ENCODE results near the gene POLR1F. TPM values are rescaled to one million over a fixed set of nuclear protein-coding genes. Genes with fewer than 3 reads are reported as not detected.

POLR1F gene, protein sequence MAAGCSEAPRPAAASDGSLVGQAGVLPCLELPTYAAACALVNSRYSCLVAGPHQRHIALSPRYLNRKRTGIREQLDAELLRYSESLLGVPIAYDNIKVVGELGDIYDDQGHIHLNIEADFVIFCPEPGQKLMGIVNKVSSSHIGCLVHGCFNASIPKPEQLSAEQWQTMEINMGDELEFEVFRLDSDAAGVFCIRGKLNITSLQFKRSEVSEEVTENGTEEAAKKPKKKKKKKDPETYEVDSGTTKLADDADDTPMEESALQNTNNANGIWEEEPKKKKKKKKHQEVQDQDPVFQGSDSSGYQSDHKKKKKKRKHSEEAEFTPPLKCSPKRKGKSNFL
- 10 to 100 TPM; 12.7 to 17.2 (median 15.4) TPM for total RNA-seq

DNA sequence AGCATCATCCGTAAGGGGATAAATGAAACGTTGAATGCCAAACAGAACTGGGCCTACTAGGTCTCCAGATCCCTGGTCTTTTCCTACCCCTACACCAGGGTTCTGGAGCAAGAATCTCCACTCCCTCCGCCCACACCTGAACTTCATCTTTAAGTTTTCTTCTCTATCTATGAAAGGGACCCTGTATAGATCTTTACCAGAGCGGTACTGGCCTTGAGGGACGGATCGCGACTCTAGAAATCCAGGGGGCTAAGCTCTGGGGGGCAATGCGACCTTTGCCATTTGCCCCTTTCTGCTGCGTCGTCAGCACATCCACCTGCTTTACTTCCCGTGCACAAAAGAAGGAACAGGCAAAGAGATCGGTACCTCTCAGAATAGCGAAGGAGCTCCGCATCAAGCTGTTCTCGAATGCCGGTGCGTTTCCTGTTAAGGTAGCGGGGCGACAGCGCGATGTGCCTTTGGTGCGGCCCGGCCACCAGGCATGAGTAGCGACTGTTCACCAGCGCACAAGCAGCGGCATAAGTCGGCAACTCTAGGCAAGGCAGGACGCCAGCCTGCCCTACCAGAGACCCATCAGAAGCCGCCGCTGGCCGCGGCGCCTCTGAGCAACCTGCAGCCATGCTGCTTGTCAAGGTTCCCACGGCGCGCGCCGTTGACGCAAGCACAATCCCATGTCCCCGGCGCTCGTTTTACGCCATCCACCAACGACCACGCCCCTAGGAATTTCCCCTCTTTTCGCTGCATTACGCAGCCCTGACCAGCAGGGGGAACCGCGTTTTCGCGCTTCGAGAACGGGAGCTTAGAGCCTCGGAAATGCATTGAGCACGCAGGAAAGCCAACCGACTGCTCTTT lies at the start of gene POLR1F:
Gene POLR1F, minus strand, starts transcription at position 641 of the 852 bp plus-strand sequence. Its CDS starts 21 bp downstream, at position 620.
- 0 to 1% methylated on average over 21 to 56 of the region's 56 CpGs for WGBS, 2 donors
- H3K27ac ChIP-seq = peak within 1 kb of the TSS in 2 of 3 donors; percentile 59 to 63
- H3K4me1 ChIP-seq = peaks cover 14 to 15% of the 10 kb centered on the region in 2 donors
- TF ChIP-seq, protein P1, sequence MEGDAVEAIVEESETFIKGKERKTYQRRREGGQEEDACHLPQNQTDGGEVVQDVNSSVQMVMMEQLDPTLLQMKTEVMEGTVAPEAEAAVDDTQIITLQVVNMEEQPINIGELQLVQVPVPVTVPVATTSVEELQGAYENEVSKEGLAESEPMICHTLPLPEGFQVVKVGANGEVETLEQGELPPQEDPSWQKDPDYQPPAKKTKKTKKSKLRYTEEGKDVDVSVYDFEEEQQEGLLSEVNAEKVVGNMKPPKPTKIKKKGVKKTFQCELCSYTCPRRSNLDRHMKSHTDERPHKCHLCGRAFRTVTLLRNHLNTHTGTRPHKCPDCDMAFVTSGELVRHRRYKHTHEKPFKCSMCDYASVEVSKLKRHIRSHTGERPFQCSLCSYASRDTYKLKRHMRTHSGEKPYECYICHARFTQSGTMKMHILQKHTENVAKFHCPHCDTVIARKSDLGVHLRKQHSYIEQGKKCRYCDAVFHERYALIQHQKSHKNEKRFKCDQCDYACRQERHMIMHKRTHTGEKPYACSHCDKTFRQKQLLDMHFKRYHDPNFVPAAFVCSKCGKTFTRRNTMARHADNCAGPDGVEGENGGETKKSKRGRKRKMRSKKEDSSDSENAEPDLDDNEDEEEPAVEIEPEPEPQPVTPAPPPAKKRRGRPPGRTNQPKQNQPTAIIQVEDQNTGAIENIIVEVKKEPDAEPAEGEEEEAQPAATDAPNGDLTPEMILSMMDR (IDR thresholded peaks at IDR 0.05) = peak; percentile 62 to 94 (median 90)
- peak in 1 of 2 donors; percentile 79 for TF ChIP-seq POLR2A (IDR thresholded peaks at IDR 0.05)
- no peaks in the 10 kb centered on the region for H3K9me3 ChIP-seq
- H3K4me3 ChIP-seq (replicated peaks in 1 of 3) = peak within 1 kb of the TSS; percentile 21 to 76 (median 68)
- intact Hi-C loops (cut with DNase I) = no loop called here
- H3K27me3 ChIP-seq = no peaks in the 10 kb centered on the region
- peak; percentile 92 to 95 for DNase-seq
- H3K36me3 ChIP-seq = no peaks in the 10 kb centered on the region

DNA sequence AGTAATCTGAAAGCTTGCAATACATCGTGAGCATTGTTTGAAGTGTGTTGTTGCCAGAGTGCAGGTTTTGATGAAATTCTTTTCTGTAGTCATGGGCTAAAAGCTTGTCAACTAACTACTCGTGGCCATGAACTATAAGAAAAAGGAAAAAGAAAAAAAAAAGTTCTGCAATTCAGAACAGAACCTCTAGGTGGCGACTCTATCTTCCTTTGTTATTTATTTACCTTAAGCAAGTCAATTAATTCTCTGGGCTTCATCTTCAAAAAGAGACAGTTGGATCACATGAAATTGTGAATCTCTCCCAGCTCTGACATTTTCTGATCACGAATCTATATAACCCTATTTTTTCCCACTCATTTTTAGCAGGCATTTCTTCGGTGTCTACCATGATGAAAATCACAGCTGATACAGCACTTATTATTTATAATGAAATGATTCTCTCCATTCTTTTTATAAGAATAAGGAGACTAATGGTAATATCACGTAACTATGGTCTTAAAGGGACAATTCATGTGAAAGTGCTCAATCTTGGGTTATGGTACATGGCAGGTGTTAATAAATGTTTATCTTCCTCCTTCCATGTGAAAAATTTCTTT lies 45.8 kb upstream of the POLR1F start:
- WGBS, 2 donors = 31 to 32% methylated on average over 6 of the region's 6 CpGs
- intact Hi-C loops (cut with DNase I) = no loop called here
- Histone ChIP-seq H3K4me1 (no peaks in the 10 kb centered on the region), H3K9me3 (no peaks in the 10 kb centered on the region), H3K27ac (no peak overlapping the region), H3K4me3 (replicated peaks in 1 of 3) (no peak overlapping the region), H3K27me3 (no peaks in the 10 kb centered on the region), H3K36me3 (no peaks in the 10 kb centered on the region)
- TF ChIP-seq, protein P1 (IDR thresholded peaks at IDR 0.05) = peak in 5 of 6 experiments; percentile 26 to 55 (median 43)
- no peak for TF ChIP-seq POLR2A (IDR thresholded peaks at IDR 0.05)
- DNase-seq = no peak

DNA sequence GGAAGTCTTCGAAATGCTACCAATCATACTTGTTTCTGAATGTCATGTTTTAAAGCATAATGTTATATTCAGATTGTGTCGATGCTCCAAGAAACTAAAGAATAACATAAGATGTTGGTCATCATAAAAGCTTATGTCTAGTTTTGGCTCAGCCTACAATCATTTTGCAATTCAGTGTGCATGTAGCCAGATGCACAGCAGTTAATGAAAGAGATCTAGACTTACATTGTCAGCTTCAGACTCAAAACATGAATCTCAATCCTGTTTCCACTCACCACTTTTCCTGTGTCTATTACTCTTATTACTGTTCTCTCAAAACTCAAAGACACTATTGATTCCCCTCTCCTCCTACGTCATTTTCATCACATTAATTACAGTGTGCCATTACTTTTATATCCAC lies 43.2 kb upstream of the POLR1F start:
- intact Hi-C loops (cut with DNase I) = no loop called here
- no peaks in the 10 kb centered on the region for H3K36me3 ChIP-seq
- no peaks in the 10 kb centered on the region for H3K9me3 ChIP-seq
- no peak overlapping the region for H3K27ac ChIP-seq
- no peak for DNase-seq
- H3K27me3 ChIP-seq = no peaks in the 10 kb centered on the region
- TF ChIP-seq, protein P1 (IDR thresholded peaks at IDR 0.05) = no peak
- no peak for TF ChIP-seq POLR2A (IDR thresholded peaks at IDR 0.05)
- H3K4me3 ChIP-seq (replicated peaks in 1 of 3) = no peak overlapping the region
- H3K4me1 ChIP-seq = no peaks in the 10 kb centered on the region
- WGBS, 2 donors = 79 to 80% methylated on average over 3 of the region's 3 CpGs

DNA sequence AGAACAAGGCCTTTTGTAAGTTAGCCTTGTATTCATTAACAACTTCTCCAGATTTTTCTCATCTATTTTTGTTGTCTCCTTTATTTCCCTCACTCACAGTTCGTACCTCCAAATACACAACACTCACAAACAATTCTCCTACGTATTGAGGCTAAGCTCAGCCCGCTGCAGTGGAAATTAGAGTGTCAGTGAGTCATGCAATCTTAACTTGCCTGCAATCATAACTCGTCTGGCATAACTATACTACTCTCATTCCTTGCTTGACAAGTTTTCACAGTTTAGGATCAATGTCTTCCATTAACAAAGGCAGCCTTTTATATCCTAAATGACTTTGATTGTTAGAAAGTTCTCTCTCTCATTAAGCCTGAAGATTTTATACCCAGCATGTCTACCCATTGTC lies 40.8 kb upstream of the POLR1F start:
- H3K9me3 ChIP-seq = no peaks in the 10 kb centered on the region
- H3K27me3 ChIP-seq = no peaks in the 10 kb centered on the region
- WGBS, 2 donors = 45 to 53% methylated on average over 4 of the region's 4 CpGs
- no peaks in the 10 kb centered on the region for H3K4me1 ChIP-seq
- no peaks in the 10 kb centered on the region for H3K36me3 ChIP-seq
- intact Hi-C loops (cut with DNase I) = loop anchor here (5.0 kb wide), 1 partner anchor 848 kb away; no protein-coding TSS in a partner anchor
- DNase-seq = no peak
- H3K27ac ChIP-seq = no peak overlapping the region
- no peak overlapping the region for H3K4me3 ChIP-seq (replicated peaks in 1 of 3)
- TF ChIP-seq, protein P1 (IDR thresholded peaks at IDR 0.05) = no peak
- TF ChIP-seq POLR2A (IDR thresholded peaks at IDR 0.05) = no peak

Measured in thyroid gland (tissue), 4 donors.